IPS DF 19.7 (cell line): Measurements from ENCODE around the gene CYB561A3.

Experiments
- DNase-seq: peaks from one replicate; pipeline ENCODE4 v3.0.0-alpha.2; 2013; ENCODE audit warnings: low read depth, low spot score

Gene CYB561A3

DNA sequence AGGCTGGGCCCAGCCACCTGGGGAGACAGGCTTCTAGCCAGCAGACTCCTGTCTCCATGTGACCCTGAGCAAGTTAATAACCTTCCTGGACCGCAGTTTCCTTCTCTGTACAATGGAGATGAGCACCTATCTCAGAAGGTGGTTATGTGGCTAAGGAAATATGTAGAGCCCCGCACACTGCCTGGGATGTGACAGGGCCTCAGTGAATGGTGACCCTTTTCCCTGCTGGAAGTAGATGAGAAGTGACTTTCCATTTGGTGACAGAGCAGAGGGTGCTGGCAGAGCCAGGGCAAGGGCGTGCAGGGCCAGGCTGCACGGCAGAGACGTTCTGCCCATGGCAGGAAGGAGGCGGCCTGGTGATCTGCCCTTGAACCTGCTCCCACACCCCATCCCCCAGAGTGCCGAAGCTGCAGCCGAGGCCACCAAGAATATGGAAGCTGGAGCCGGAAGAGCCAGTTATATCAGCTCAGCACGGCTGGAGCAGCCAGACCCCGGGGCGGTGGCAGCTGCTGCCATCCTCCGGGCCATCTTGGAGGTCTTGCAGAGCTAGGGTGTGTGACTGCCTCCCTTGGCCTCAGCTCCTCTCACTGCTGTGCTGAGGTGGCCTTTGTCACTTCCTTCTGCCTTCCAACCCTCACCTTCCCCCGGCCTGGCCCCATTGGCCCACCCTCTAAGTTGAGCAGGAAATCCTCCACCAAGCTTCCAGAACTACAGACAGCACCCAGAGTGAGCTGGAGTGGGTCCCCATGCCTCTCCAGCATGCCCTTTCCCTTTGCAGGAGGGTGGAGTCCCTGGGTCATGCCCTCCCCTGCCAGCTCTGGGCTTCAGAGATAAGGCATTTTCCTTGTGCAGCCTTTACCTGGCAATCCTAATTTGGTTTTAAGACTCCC lies 15.5 kb downstream of the CYB561A3 start:
- DNase-seq = no peak

DNA sequence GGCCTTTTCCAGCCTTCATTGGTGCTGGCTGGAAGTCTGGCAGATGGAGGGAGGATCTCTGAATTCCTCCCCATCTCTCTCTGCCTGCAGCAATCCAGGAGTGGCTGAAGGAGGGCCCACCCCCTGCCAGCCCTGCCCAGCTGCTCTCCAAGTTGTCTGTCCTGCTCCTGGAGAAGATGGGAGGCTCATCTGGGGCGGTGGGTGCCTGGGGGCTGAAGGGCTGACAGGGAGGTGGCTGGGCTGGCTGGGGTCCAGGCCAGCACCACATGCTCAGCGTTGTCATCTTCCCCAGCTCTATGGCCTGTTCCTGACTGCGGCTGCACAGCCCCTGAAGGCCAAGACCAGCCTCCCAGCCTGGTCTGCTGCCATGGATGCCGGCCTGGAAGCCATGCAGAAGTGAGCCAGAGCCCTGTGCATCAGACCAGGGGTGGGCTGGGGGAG lies 16.5 kb downstream of the CYB561A3 start:
- no peak for DNase-seq

DNA sequence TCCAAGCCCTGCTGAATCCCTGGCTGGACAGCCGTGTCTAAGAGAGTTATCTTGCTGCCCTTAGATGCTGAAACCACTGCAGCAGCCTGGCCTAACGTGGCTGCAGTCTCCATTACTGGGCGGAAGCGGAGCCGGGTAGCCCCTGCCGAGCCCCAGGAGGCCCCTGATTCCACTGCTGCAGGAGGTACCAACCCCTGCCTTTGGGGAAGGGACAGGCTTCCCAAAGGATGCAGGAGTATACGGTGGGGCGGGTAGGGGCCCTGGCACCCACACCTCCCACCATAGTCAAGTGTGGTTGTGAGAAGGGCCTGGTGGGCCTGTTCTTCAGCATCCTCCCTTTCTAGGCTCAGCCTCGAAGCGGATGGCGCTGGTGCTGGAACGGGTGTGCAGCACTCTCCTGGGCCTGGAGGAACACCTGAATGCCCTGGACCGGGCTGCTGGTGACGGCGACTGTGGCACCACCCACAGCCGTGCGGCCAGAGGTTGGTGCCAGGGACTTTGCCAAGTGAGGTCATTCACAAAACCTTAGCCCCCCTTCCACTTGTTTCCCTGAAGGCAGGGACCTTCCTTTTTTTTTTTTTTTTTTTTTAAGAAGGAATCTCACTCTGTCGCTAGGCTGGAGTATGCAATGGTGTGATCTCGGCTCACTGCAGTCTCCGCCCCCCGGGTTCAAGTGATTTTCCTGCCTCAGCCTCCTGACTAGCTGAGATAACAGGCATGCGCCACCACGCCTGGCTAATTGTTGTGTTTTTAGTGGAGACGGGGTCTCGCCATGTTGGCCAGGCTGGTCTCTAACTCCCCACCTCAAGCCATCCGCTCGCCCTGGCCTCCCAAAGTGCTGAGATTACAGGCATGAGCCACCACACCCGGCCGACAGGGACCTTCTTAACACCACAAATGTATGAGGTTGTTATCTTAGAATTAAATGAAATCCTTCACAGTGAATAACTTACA lies 17.6 kb downstream of the CYB561A3 start:
- no peak for DNase-seq

DNA sequence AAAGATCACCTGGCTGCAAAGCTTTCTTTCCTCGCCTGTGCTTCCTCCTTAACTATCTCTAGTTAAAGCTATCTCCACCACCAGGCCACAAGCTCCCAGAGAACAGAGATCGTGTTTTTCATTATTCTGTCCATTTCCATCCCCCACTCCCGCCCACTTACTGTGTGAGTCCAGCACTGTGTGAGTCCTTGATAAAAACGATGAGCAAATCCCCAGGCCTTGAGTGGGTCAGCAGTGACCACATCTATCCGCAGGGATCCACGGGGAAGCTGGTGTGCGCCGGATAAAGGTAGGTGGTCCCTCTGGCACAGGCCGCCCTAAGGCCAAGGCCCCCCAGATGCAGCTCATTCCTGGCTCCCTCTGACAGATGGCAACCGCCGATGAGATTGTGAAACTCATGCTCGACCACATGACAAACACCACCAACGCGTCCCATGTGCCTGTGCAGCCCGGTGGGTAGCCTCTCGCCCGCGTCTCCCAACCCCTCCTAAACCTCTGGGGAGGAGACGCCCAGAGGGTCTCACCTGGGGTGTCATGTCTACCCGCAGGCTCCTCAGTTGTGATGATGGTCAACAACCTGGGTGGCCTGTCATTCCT lies 19.4 kb downstream of the CYB561A3 start:
- DNase-seq = no peak

DNA sequence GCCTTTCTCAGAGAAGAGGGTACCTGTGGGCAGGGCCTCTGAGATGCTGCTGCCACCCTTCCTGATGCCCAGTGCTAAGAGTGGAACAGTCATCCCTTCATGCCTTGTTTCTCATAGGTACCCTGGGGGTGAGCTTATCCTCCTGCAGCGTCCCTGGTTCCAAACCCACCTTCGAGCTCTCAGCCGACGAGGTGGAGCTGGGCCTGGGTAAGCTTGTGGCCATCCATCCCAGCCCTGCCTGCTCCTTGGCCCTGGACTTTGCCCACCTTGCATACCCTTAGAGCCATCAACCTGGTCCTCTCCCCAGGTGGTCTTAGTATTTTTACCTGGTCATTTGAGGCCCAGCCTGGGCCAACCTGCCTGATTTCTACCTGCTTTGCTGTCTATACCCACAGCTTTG lies 20.0 kb downstream of the CYB561A3 start:
- no peak for DNase-seq

DNA sequence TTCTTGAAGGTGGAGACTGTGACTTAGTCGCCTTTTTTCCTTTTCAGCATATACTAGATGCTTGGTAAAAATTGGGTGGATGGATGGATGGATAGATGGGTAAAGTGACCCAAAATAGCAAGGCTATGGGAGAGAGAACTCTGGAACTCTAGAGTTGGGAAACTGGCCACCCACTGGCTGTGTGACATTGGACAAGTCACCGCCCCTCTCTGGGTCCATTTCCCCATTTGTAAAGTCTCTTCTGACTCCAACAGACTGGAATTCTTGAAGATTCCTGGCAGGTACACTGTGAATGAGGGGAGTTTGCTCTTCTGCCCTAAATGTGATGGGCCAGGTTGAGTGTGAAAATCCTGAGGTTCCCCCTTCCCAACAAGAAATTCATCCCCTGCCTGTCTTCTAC lies 20.7 kb downstream of the CYB561A3 start:
- DNase-seq = no peak

DNA sequence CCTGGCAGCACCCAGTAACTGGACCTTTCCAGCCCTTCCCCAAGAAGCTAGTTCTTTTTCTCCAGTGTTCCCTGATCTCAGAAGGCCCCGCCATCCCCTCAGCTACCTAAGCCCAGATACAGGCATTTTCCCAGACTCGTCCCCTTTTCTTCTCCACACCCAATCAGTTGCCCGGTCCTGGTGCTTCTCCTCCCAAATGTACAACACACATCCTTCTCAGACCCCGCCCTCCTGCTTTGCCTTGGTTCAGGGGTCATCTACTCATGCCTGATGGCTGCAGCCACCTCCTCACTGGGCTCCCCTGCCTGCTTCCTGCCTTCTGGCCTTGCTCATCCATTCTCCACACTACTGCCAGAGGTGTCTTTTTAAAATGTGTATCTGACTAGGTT lies 22.2 kb downstream of the CYB561A3 start:
- no peak for DNase-seq

DNA sequence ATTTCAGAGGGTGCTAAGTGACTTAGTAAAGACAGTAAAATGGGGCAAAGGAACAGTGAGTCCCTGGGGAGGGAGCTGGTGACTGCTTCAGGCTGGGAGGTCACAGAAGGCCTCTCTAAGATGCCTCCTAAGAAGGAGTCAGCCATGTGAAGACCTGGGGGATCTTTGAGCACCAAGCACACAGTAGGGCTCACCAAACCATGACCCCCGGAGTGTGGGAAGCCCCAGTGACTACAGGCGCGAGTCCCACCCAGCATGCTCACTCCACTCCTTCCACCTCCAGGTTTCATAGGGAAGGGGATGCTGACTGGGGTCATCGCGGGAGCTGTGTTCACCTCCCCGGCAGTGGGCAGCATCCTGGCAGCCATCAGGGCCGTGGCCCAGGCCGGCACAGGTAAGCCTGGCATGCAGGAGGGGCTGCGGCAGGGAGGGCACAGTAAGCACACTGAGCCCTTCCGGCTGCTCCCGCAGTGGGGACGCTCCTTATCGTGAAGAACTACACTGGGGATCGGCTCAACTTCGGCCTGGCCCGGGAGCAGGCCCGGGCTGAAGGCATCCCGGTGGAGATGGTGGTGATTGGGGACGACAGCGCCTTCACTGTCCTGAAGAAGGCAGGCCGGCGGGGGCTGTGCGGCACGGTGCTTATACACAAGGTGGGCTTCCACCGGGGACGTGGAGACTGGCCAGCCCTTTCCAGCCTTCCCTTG lies 22.7 kb downstream of the CYB561A3 start:
- no peak for DNase-seq

DNA sequence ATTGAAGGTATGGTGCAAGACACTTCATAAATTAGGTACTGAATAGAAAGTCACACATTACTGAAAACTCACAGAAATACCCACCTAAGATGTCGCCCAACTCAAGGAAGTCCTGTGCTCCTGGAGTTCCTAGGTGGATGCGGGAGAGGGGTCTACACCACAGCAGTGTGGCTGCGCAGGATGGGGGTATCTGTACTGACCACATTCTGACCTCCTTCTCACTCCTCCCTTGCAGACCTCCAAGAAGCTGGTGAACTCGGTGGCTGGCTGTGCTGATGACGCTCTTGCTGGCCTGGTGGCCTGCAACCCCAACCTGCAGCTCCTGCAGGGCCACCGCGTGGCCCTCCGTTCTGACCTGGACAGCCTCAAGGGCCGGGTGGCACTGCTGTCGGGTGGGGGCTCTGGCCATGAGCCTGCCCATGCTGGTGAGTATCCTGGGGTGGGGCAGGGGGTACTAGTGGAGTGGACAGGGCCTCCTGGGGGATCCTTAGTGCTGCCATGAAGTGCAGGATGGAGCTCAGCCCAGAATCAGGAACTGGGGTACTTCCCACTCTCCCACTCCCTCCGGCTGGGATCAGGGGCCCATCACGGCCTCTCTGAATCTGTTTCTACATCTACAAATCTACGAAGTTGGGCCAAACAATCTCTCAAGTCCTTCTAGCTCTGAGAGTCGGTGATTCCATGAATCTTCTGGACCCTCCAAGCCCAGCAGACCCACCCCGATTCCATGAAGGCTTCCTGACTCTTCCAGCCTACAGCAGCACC lies 23.8 kb downstream of the CYB561A3 start:
- no peak for DNase-seq

DNA sequence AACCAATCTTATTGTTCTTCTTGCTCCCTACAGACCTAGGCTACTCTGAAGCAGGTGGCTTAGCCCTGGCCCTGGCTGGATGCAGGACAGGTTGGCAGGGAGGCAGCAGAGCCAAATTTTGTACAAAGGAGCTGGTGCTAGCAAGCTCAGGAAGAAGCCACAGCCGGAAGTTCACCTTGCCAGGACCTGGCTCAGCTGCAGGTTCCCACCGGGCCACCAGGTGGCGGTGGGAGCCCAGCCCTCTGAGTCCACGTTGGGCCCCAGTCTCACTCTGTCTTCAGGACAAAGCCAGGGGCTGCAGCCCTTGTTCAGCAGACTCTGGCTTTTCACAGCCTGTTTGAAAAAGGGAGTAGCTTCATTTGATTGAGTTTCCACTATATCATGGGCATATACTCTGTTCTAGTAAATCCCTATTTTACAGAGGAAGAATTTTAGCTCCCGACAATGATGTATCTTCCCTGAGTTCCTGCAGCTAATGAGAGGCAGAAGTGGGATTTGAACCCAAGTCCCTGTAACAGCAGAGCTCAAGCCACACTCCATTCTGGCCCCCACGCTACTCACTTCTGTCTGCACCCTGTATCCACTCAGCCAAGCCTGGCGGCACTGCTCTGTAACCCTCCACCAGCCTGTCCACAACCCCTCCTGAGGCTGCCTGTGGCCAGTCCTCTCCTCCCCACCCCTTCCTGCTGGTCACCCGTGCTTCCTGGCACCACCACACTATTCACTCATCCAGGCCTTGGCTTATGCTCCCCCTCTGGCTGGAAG lies 25.3 kb downstream of the CYB561A3 start:
- peak; percentile 45 for DNase-seq

DNA sequence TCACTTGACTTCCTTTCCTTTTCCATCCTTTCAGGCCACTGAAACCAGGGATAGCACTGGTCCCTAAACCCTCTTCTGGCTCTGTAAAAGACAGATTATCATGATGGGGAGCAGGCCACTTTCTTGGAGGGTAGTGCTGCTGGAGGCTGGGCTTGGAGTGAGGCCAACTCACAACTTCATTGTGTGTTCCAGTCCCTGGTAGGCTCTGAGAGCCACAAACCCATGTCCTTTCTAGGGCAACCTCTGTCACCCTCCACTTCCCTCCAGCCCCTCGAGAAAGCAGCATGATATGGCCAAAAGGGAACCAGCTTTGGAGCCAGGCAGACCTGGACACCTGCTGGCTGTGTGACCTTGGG lies 26.3 kb downstream of the CYB561A3 start:
- DNase-seq = no peak

DNA sequence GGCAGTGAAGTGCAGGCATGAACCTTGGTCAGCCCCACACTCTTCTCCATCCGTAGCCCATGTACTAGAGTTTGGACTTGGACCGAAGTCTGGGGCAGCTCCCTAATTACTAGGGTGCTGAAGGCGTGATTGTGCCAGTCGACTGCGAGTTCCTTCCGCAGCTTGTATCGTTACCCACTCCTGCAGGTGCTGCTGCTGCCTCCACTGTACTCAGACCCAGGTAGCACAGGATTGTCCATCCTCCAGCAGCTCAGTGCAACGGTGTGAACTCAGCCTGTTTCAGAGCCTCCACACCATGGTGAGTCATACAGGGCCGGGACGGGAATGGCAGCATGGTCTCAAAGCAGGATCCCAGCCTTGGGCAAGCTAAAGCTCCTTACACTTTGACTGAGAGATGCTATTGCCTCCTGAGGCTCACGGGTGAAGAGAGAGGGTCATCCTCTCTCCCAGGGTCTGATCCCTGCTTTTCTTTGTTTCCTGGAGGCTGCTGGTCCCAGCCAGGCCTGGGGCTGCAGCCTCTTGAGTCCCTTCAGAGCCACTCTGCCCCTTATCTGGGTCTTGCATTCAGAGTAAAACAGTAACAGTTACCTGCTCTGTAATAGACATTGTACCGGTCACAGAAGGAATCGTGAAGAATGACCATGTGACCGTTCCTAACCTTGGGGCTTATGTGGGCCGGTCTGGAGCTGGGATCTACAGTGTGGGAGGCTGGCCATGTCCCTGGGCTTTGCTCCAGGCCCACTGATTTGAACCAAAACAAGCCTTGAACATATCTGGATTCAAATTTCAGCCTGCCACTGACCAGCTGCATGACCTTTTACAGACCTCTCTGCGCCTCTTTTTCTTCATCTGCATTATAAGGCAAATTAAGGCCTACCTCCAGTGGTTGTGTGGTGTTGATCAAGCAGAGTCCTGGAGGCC lies 27.0 kb downstream of the CYB561A3 start:
- no peak for DNase-seq

DNA sequence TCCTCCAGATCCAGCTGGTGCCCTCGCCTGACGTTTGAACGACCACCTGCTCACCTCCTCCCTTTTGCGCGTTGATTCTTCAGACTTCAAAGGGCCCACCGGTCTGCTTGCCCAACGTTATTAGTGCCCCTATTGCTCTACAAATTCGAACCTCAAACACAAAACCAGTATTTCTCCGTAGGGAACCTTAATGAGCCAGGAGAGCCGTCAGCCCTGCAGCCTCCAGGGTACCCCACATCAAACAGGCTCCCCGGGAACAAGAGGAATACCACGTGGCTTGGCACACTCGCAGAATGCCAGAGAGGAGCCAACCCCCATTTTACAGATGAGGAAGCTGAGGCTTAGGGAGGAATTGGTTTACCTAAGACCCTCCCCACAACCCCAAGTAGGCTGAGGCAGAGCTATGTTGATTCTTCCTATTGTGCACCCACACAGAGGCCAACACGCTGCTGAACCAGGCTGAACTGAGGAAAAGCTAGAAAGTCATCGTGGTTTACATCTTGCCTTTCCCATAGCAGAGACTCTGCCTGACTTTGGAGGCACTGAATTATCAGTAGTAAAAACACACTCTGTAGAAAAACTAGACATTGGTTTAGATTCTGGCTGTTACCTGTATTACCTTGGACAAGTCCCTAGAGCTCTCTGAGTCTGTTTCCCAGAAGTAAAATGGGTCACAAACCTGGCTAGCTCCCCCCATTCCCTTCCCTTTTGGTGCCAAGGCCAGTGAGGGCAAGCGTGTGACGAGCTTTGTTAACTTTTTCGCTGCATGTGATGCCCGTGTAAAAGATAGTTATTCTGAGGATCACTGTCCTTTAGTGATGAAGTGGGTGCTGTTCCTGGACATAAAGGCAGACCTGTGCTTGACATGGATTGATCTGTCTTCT lies 27.9 kb downstream of the CYB561A3 start:
- no peak for DNase-seq

DNA sequence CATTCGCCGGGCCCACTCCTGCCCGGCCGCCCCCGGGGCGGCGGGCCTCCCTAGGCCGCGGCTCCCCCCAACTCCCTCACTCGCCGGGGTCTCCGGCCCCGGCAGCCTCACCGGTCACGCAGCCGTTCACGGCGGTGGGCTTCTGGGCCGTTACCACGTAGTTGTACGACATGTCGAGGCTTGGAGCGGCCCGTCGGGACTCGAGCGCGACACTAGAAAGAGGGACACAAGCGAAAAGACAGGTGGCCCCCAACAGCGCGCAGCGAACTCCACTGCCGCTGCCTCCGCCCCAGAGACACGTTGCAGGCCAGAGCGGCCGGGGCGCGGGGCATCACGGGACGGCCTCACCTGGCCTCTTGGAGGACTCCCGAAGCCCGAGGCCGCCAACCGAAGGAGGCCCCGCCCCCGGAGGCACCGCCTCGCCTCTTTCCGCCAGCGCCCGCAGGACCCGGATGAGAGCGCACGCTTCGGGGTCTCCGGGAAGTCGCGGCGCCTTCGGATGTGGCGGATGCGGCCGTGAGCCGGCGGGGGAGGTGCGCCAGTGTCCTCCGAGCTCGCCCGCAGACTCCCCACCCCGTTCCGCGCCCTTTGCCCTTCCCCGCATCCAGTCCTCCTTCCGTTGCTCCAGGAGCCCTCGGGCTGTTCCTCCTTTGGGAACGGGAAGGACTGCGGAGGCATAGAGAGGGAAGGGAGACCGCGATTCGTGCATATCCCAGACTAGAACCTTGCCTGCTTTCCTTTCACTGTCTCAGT lies 28.7 kb downstream of the CYB561A3 start, which contains the start of the genes DDB1 and TKFC:
TSS of gene DDB1 (minus strand) at position 309 of the 753 bp plus-strand sequence. CDS start at position 172, 137 bp downstream.
TSS of gene TKFC (plus strand) at position 432 of the 753 bp plus-strand sequence. CDS start 1,501 bp downstream, outside the sequence.
- DNase-seq = peak; percentile 74

DNA sequence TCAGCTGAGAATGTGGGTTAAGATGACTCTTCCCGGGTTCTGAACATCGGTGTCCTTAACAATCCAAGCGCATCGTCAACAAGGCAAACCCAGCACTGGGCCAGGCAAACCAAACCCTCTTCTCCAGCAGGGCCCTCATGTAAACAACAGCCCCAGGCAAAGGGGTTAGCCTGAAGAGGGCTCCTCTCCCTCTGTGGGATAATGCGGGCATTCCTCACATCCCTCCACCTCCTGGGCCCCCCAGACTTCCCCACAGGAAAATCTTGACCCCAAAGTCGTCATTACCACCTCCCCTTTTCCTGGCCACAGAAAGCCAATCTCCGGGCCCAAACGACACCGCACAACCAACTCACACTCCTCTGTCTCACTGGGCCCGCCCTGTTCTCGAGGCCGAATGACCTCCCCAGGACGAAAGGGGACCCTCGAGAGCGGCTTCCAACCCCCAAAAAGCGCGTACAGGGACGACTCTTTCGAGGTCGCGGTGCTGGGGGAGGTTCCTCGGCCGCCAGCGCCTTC lies 29.3 kb downstream of the CYB561A3 start:
- DNase-seq = no peak

DNA sequence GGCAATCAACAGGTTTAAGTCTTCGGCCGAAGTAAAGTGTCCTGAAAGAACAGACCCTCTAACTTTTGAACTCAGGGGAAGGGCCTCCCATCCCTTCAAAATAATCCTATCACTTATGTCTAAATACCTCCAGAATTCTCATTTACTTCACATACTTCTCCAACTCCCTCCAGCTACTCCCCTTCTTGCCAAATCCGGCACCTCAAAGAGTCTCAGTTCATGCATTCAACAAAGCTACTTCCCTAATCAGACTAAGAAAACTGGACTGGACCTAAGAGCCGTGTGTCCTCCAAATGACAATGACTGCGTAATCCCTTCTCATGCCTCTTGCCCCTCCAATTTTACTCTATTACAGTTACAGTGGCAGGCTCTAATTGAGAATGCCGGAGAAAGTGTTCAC lies 30.0 kb downstream of the CYB561A3 start:
- DNase-seq = no peak

DNA sequence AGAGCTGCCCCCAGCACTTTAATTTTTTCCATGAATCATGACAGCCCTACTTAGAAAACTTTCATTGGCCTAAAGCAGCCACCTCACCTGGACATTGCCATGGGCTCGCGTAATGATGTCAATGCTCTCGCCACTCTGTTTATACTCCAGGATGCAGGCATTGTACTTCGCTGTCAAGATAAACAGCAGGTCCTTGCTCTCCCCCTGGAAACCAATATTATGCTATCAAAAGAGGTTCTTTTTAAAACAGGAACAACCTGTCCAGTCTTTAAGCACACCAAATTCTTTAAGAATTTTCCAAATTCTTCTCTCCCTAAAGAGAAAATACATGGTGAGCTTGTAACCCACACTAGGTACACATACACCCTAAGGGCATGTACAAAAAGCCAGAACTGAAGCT lies 31.8 kb downstream of the CYB561A3 start:
- DNase-seq = no peak
